Measurements from ENCODE around the gene APBB2.

DNA sequence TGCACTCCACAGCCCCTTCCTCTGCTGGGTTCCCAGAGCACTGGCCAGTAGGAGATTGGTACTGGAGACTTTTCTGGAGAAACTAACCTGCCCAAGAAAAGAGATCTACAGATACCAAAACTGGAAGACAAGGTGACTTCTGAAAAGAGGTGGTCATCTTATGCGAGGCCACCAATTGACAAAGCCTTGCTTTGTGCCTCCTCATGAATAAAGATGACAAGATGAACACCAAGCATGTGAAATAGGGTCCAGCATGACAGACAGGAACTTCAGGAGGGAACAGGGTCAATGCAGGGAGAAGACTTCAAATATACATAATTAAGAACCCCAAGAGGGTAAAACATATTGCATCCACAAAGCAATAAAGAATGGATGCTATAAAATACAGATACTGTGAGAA is 137.9 kb downstream of the APBB2 start:
- TF ChIP-seq, protein P1, sequence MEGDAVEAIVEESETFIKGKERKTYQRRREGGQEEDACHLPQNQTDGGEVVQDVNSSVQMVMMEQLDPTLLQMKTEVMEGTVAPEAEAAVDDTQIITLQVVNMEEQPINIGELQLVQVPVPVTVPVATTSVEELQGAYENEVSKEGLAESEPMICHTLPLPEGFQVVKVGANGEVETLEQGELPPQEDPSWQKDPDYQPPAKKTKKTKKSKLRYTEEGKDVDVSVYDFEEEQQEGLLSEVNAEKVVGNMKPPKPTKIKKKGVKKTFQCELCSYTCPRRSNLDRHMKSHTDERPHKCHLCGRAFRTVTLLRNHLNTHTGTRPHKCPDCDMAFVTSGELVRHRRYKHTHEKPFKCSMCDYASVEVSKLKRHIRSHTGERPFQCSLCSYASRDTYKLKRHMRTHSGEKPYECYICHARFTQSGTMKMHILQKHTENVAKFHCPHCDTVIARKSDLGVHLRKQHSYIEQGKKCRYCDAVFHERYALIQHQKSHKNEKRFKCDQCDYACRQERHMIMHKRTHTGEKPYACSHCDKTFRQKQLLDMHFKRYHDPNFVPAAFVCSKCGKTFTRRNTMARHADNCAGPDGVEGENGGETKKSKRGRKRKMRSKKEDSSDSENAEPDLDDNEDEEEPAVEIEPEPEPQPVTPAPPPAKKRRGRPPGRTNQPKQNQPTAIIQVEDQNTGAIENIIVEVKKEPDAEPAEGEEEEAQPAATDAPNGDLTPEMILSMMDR (conservative IDR thresholded peaks at IDR 0.05; ENCODE audit: low read depth, low read length): no peak
- TF ChIP-seq CHD1 (IDR thresholded peaks at IDR 0.05; ENCODE audit: low read depth, low read length): no peak
- no peak for TF ChIP-seq POLR2A (IDR thresholded peaks at IDR 0.05; ENCODE audit: low read depth, low read length)
- no peak for TF ChIP-seq BHLHE40 (IDR thresholded peaks at IDR 0.05; ENCODE audit: low read depth, low read length)
- TF ChIP-seq MAZ (IDR thresholded peaks at IDR 0.05; ENCODE audit: borderline replicate concordance, low read depth, low read length): no peak
- no peak for TF ChIP-seq RFX5 (IDR thresholded peaks at IDR 0.05; ENCODE audit: low read depth, low read length)

Data from IMR-90 (cell line).